ENCODE data around the gene EMX1.

EMX1 gene

DNA sequence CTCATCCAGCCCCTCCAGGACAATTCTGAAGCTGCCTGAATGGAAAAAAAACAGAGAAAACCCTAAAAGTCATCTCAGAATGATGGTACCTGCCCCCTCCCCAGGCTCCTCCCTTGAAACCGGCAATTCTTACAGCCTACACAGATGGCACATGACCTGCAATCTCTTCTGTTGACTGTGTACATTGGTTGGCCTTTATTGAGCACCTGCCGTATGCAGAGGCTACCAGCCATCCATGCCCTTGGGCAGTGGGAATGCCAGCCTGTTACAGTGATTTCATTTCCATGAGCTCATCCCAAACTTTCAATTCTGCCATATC is 57.1 kb downstream of the EMX1 start:
- no peak overlapping the region for H3K4me2 ChIP-seq (ENCODE audit: low read depth, low read length, poor library complexity, severe bottlenecking)
- H3K4me1 ChIP-seq (ENCODE audit: insufficient read depth, low read length, poor library complexity, severe bottlenecking) = peaks cover 7% of the 10 kb centered on the region
- H3K36me3 ChIP-seq (ENCODE audit: insufficient read depth, low read length) = no peaks in the 10 kb centered on the region
- H3K9me3 ChIP-seq (ENCODE audit: insufficient read depth, low read depth, low read length) = no peaks in the 10 kb centered on the region
- no peak overlapping the region for H3K4me3 ChIP-seq (ENCODE audit: low read length, poor library complexity, severe bottlenecking)
- H3K27me3 ChIP-seq (ENCODE audit: insufficient read depth, low read length, poor library complexity, severe bottlenecking) = no peaks in the 10 kb centered on the region
- no peaks in the 10 kb centered on the region for H3K9me2 ChIP-seq (replicated peaks; ENCODE audit: low read depth, low read length)
- H3K79me2 ChIP-seq (ENCODE audit: insufficient read depth, low read length) = no peaks in the 10 kb centered on the region
- H3K9ac ChIP-seq (ENCODE audit: low read depth, low read length, poor library complexity, severe bottlenecking) = no peak overlapping the region
- no peaks in the 10 kb centered on the region for H3F3A ChIP-seq (ENCODE audit: low read depth)
- TF ChIP-seq, protein P1, sequence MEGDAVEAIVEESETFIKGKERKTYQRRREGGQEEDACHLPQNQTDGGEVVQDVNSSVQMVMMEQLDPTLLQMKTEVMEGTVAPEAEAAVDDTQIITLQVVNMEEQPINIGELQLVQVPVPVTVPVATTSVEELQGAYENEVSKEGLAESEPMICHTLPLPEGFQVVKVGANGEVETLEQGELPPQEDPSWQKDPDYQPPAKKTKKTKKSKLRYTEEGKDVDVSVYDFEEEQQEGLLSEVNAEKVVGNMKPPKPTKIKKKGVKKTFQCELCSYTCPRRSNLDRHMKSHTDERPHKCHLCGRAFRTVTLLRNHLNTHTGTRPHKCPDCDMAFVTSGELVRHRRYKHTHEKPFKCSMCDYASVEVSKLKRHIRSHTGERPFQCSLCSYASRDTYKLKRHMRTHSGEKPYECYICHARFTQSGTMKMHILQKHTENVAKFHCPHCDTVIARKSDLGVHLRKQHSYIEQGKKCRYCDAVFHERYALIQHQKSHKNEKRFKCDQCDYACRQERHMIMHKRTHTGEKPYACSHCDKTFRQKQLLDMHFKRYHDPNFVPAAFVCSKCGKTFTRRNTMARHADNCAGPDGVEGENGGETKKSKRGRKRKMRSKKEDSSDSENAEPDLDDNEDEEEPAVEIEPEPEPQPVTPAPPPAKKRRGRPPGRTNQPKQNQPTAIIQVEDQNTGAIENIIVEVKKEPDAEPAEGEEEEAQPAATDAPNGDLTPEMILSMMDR (conservative IDR thresholded peaks at IDR 0.05; ENCODE audit: low read length) = no peak
- no peak for TF ChIP-seq EZH2phosphoT487 (IDR thresholded peaks at IDR 0.05; ENCODE audit: borderline replicate concordance)
- no peak overlapping the region for H2AFZ ChIP-seq (ENCODE audit: low read length)
- no peaks in the 10 kb centered on the region for H4K20me1 ChIP-seq (ENCODE audit: insufficient read depth, low read length, poor library complexity, severe bottlenecking)

DNA sequence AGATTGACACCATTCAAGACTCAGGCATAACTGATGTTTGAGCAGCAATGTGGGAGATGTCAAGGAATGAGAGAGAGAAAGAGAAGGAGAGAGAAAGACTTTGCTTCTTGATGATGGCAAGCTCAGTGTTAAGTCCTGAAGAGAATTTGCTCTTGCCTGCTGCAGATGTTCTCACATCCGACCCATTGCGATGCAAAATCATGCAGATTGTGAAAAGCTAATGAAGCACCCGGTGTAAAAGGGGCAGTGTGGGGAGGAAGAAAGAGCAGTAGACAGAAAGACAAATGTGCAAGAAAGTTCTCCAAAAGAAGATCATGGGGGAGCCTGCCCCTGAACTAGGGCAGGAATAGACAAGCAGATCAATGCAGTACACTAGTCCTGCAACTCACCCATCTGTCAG is 57.7 kb downstream of the EMX1 start:
- H3K9me2 ChIP-seq (replicated peaks; ENCODE audit: low read depth, low read length) = no peaks in the 10 kb centered on the region
- peaks cover 10% of the 10 kb centered on the region for H3K4me1 ChIP-seq (ENCODE audit: insufficient read depth, low read length, poor library complexity, severe bottlenecking)
- no peak overlapping the region for H2AFZ ChIP-seq (ENCODE audit: low read length)
- H3K36me3 ChIP-seq (ENCODE audit: insufficient read depth, low read length) = no peaks in the 10 kb centered on the region
- H3K27me3 ChIP-seq (ENCODE audit: insufficient read depth, low read length, poor library complexity, severe bottlenecking) = no peaks in the 10 kb centered on the region
- H3K4me2 ChIP-seq (ENCODE audit: low read depth, low read length, poor library complexity, severe bottlenecking) = no peak overlapping the region
- no peaks in the 10 kb centered on the region for H3K79me2 ChIP-seq (ENCODE audit: insufficient read depth, low read length)
- H3K9ac ChIP-seq (ENCODE audit: low read depth, low read length, poor library complexity, severe bottlenecking) = no peak overlapping the region
- TF ChIP-seq, protein P1 (conservative IDR thresholded peaks at IDR 0.05; ENCODE audit: low read length) = no peak
- no peak for TF ChIP-seq EZH2phosphoT487 (IDR thresholded peaks at IDR 0.05; ENCODE audit: borderline replicate concordance)
- no peaks in the 10 kb centered on the region for H3K9me3 ChIP-seq (ENCODE audit: insufficient read depth, low read depth, low read length)
- H4K20me1 ChIP-seq (ENCODE audit: insufficient read depth, low read length, poor library complexity, severe bottlenecking) = no peaks in the 10 kb centered on the region
- no peak overlapping the region for H3K4me3 ChIP-seq (ENCODE audit: low read length, poor library complexity, severe bottlenecking)
- H3F3A ChIP-seq (ENCODE audit: low read depth) = no peaks in the 10 kb centered on the region

DNA sequence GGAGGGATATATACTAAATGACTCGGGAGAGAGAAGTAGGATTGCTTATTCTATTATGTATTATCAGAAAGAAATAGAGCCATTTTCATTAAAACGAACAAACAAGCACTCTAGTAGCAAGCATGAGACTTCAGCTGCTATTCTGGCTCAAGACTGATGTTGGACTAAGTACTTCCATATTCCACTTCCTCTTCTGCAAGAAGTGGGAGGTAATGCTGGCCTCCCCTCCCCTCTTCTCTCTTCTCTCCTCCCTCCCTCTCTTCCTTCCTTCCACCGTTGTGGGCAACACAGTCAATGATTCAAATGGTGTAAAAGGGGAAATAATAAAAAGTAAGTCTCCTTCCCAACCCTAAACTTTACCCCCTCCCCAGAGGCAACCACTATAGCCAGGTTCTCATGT is 62.6 kb downstream of the EMX1 start:
- Histone ChIP-seq H3K4me1 (ENCODE audit: insufficient read depth, low read length, poor library complexity, severe bottlenecking) (peaks cover 9% of the 10 kb centered on the region), H3K9me3 (ENCODE audit: insufficient read depth, low read depth, low read length) (no peaks in the 10 kb centered on the region), H3K4me2 (ENCODE audit: low read depth, low read length, poor library complexity, severe bottlenecking) (peak overlapping the region; percentile 18), H2AFZ (ENCODE audit: low read length) (no peak overlapping the region), H3K9ac (ENCODE audit: low read depth, low read length, poor library complexity, severe bottlenecking) (no peak overlapping the region), H3K9me2 (replicated peaks; ENCODE audit: low read depth, low read length) (no peaks in the 10 kb centered on the region), H3K27me3 (ENCODE audit: insufficient read depth, low read length, poor library complexity, severe bottlenecking) (no peaks in the 10 kb centered on the region), H3K79me2 (ENCODE audit: insufficient read depth, low read length) (no peaks in the 10 kb centered on the region), H3K4me3 (ENCODE audit: low read length, poor library complexity, severe bottlenecking) (no peak overlapping the region), H3K36me3 (ENCODE audit: insufficient read depth, low read length) (no peaks in the 10 kb centered on the region), H3F3A (ENCODE audit: low read depth) (no peaks in the 10 kb centered on the region), H4K20me1 (ENCODE audit: insufficient read depth, low read length, poor library complexity, severe bottlenecking) (no peaks in the 10 kb centered on the region)
- no peak for TF ChIP-seq EZH2phosphoT487 (IDR thresholded peaks at IDR 0.05; ENCODE audit: borderline replicate concordance)
- TF ChIP-seq, protein P1 (conservative IDR thresholded peaks at IDR 0.05; ENCODE audit: low read length) = no peak
